Neural cell (in vitro differentiated cells): ENCODE data around the gene ARSA.

ENCODE experiments used
- EZH2 ChIP-seq: fragments of 200-600, 300-800 bp; shearing (Covaris generic), sonication (generic); IDR thresholded peaks from 2 replicates; pipeline ENCODE4 v1.6.1; 2014; ENCODE audit warnings: antibody characterized with exemption, low read length, borderline replicate concordance, mild to moderate bottlenecking; ENCODE audit not compliant: insufficient read depth, poor library complexity, severe bottlenecking
- SMC3 ChIP-seq: fragments of 450-650 bp; conservative IDR thresholded peaks from 2 replicates; pipeline ENCODE4 v1.6.1; 2014; ENCODE audit warnings: antibody characterized with exemption, mild to moderate bottlenecking, moderate library complexity; ENCODE audit not compliant: poor library complexity
- TF ChIP-seq, protein P1 (sequence below): fragments of 450-650 bp; IDR thresholded peaks from 2 replicates; pipeline ENCODE4 v1.5.1; 2014; ENCODE audit warnings: antibody characterized with exemption, mild to moderate bottlenecking, moderate library complexity; ENCODE audit not compliant: poor library complexity, severe bottlenecking

DNA sequence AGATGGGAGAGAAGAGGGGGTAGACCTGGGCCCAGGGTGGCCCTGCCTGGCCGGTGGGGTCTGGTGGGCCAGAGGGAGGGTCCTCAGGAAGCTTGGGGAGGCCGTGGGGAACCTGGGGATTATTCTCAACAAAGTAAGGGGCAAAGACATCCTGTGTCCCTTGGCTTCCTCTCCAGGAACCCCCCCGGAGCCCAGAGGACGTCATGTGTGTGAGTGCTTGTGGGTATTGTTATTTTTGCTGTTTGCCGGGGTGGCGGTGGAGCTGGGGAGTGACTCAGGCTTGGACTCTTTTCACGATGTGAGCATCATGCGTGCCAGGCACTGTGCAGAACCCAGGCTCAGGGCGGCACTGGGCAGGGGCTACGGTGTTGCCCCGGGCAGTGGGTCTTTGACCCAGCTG lies 43.7 kb upstream of the ARSA start:
- TF ChIP-seq EZH2: no peak
- TF ChIP-seq, protein P1, sequence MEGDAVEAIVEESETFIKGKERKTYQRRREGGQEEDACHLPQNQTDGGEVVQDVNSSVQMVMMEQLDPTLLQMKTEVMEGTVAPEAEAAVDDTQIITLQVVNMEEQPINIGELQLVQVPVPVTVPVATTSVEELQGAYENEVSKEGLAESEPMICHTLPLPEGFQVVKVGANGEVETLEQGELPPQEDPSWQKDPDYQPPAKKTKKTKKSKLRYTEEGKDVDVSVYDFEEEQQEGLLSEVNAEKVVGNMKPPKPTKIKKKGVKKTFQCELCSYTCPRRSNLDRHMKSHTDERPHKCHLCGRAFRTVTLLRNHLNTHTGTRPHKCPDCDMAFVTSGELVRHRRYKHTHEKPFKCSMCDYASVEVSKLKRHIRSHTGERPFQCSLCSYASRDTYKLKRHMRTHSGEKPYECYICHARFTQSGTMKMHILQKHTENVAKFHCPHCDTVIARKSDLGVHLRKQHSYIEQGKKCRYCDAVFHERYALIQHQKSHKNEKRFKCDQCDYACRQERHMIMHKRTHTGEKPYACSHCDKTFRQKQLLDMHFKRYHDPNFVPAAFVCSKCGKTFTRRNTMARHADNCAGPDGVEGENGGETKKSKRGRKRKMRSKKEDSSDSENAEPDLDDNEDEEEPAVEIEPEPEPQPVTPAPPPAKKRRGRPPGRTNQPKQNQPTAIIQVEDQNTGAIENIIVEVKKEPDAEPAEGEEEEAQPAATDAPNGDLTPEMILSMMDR: no peak
- no peak for TF ChIP-seq SMC3
